IMR-90 (cell line): ENCODE data around the gene RHOH. TPM values are rescaled to one million over a fixed set of nuclear protein-coding genes. Genes with fewer than 3 reads are reported as not detected.

Source experiments
- ATAC-seq: fragments of 200-7000 bp; cut with Tn5 transposase; 2 replicates; pipeline ENCODE4 v1.9.1; 2020; ENCODE audit warnings: low read depth, mild to moderate bottlenecking, moderate library complexity
- BruUV-seq: library from RNA; stranded (reverse); fragments of 400-500 nt; replicated peaks from 2 replicates; lab custom pipeline; 2021; lab: Mats Ljungman, UMichigan
- CTCF ChIA-PET: fragments of 300-600 bp; formaldehyde crosslinking; extraction: SDS; loops from one replicate; lab custom pipeline; 2021; ENCODE audit warnings: antibody characterized with exemption; lab: Yijun Ruan, JAX
- POLR2A ChIA-PET: fragments of 300-600 bp; sonication (Branson Sonifier 250); formaldehyde crosslinking; loops from one replicate; lab custom pipeline; 2022; ENCODE audit warnings: antibody characterized with exemption; ENCODE audit not compliant: unreplicated experiment; lab: Charles Lee
- DNase-seq: peaks from one replicate; pipeline ENCODE4 v3.0.0; 2013
- H2AFZ ChIP-seq: replicated peaks from 2 replicates; pipeline ENCODE3; 2013; ENCODE audit warnings: low read length, mild to moderate bottlenecking; ENCODE audit not compliant: poor library complexity
- H2AK5ac ChIP-seq: 2 replicates; pipeline ENCODE4 v1.6.1; 2013; ENCODE audit warnings: low read depth, low read length, inconsistent platforms
- H2AK9ac ChIP-seq: replicated peaks from 2 replicates; pipeline ENCODE3; 2013; ENCODE audit warnings: mild to moderate bottlenecking, low read depth, low read length, moderate library complexity; ENCODE audit not compliant: poor library complexity
- H2BK120ac ChIP-seq: 2 replicates; pipeline ENCODE4 v1.6.1; 2013; ENCODE audit warnings: low read depth, low read length, inconsistent platforms
- H2BK15ac ChIP-seq: 3 replicates; pipeline ENCODE4 v1.6.1; 2013; ENCODE audit warnings: low read depth, low read length, inconsistent platforms
- H2BK20ac ChIP-seq: 2 replicates; pipeline ENCODE4 v1.6.1; 2013; ENCODE audit warnings: low read depth, mild to moderate bottlenecking, inconsistent platforms, low read length, moderate library complexity
- H2BK5ac ChIP-seq: 2 replicates; pipeline ENCODE4 v1.6.1; 2013; ENCODE audit warnings: mild to moderate bottlenecking, low read depth, low read length, inconsistent platforms; ENCODE audit not compliant: poor library complexity, severe bottlenecking
- H3K14ac ChIP-seq: replicated peaks from 2 replicates; pipeline ENCODE4 v1.6.1; 2013; ENCODE audit warnings: low read depth, low read length, inconsistent platforms
- H3K18ac ChIP-seq: 2 replicates; pipeline ENCODE4 v1.6.1; 2013; ENCODE audit warnings: low read depth, low read length, control low read depth
- H3K23ac ChIP-seq: 2 replicates; pipeline ENCODE4 v1.6.1; 2013; ENCODE audit warnings: low read depth, low read length, inconsistent platforms
- H3K27ac ChIP-seq: 2 replicates; pipeline ENCODE4 v1.5.1; 2013; ENCODE audit warnings: mild to moderate bottlenecking, control low read depth, low read length; ENCODE audit not compliant: insufficient read depth
- H3K27me3 ChIP-seq: 2 replicates; pipeline ENCODE4 v1.6.1; 2013; ENCODE audit warnings: low read length; ENCODE audit not compliant: control insufficient read depth, insufficient read depth
- H3K36me3 ChIP-seq: 2 replicates; pipeline ENCODE4 v1.6.1; 2013; ENCODE audit warnings: low read length, mixed read lengths; ENCODE audit not compliant: control insufficient read depth, insufficient read depth
- H3K4ac ChIP-seq: 2 replicates; pipeline ENCODE4 v1.6.1; 2013; ENCODE audit warnings: low read depth, low read length, inconsistent platforms
- H3K4me1 ChIP-seq: 2 replicates; pipeline ENCODE4 v1.6.1; 2013; ENCODE audit warnings: low read length, mixed read lengths; ENCODE audit not compliant: control insufficient read depth, insufficient read depth
- H3K4me2 ChIP-seq: 2 replicates; pipeline ENCODE4 v1.6.1; 2013; ENCODE audit warnings: low read depth, mild to moderate bottlenecking, control low read depth, low read length, moderate library complexity
- H3K4me3 ChIP-seq: 2 replicates; pipeline ENCODE4 v1.5.1; 2013; ENCODE audit warnings: low read depth, mild to moderate bottlenecking, control low read depth, low read length, moderate library complexity; ENCODE audit not compliant: insufficient read depth
- H3K56ac ChIP-seq: 2 replicates; pipeline ENCODE4 v1.6.1; 2013; ENCODE audit warnings: low read length, inconsistent platforms; ENCODE audit not compliant: insufficient read depth; ENCODE audit errors: extremely low read depth
- H3K79me1 ChIP-seq, 2 experiments: 2 replicates each; pipeline ENCODE4 v1.6.1; 2013; ENCODE audit warnings: low read length in 2 of 2, inconsistent platforms in 1 of 2, low read depth in 1 of 2
- H3K9ac ChIP-seq: 2 replicates; pipeline ENCODE4 v1.6.1; 2013; ENCODE audit warnings: low read depth, low read length, control low read depth
- H3K9me1 ChIP-seq: 2 replicates; pipeline ENCODE4 v1.6.1; 2013; ENCODE audit warnings: low read length, inconsistent platforms; ENCODE audit not compliant: insufficient read depth
- H3K9me3 ChIP-seq: 2 replicates; pipeline ENCODE4 v1.6.1; 2013; ENCODE audit warnings: low read length; ENCODE audit not compliant: control insufficient read depth, insufficient read depth
- H4K20me1 ChIP-seq: 2 replicates; pipeline ENCODE4 v1.6.1; 2013; ENCODE audit warnings: low read length, inconsistent platforms; ENCODE audit not compliant: insufficient read depth
- H4K5ac ChIP-seq: 2 replicates; pipeline ENCODE4 v1.6.1; 2013; ENCODE audit warnings: mild to moderate bottlenecking, low read depth, low read length, control low read depth
- H4K8ac ChIP-seq, 2 experiments: 2 replicates each; pipeline ENCODE4 v1.6.1; 2013; ENCODE audit warnings: low read depth in 2 of 2, low read length in 2 of 2, control low read depth in 1 of 2, inconsistent platforms in 1 of 2
- H4K91ac ChIP-seq: 2 replicates; pipeline ENCODE4 v1.6.1; 2013; ENCODE audit warnings: low read depth, low read length, inconsistent platforms; ENCODE audit not compliant: insufficient read depth
- BHLHE40 ChIP-seq: fragments of 150-350 bp; IDR thresholded peaks from 2 replicates; pipeline ENCODE4 v1.6.1; 2016; ENCODE audit warnings: mild to moderate bottlenecking, low read depth, low read length
- CTCF ChIP-seq: conservative IDR thresholded peaks from 2 replicates; pipeline ENCODE4 v1.5.1; 2012; ENCODE audit warnings: mild to moderate bottlenecking, low read depth, low read length, improper control_type of control experiment
- FOS ChIP-seq: fragments of 150-350 bp; IDR thresholded peaks from 2 replicates; pipeline ENCODE4 v1.6.1; 2016; ENCODE audit warnings: low read depth, low read length
- MAFK ChIP-seq: IDR thresholded peaks from 2 replicates; pipeline ENCODE4 v1.6.1; 2012; ENCODE audit warnings: low read depth, low read length, improper control_type of control experiment
- MXI1 ChIP-seq: IDR thresholded peaks from 2 replicates; pipeline ENCODE4 v1.6.1; 2012; ENCODE audit warnings: low read depth, mild to moderate bottlenecking, low read length, moderate library complexity, borderline replicate concordance
- NFE2L2 ChIP-seq: fragments of 150-350 bp; IDR thresholded peaks from 2 replicates; pipeline ENCODE4 v1.6.1; 2016; ENCODE audit warnings: low read depth, mild to moderate bottlenecking, low read length
- POLR2A ChIP-seq: IDR thresholded peaks from 2 replicates; pipeline ENCODE4 v1.6.1; 2012; ENCODE audit warnings: mild to moderate bottlenecking, low read depth, low read length
- RAD21 ChIP-seq: IDR thresholded peaks from 2 replicates; pipeline ENCODE4 v1.6.1; 2012; ENCODE audit warnings: low read length, improper control_type of control experiment
- RCOR1 ChIP-seq: IDR thresholded peaks from 2 replicates; pipeline ENCODE4 v1.6.1; 2012; ENCODE audit warnings: mild to moderate bottlenecking, low read length, improper control_type of control experiment; ENCODE audit not compliant: insufficient replicate concordance
- RFX5 ChIP-seq: IDR thresholded peaks from 2 replicates; pipeline ENCODE4 v1.8.0; 2012; ENCODE audit warnings: low read depth, mild to moderate bottlenecking, low read length, moderate library complexity
- WGBS, 2 experiments: methylation state at CpG; one replicate each; pipeline versions ENCODE4 v1.1.5 to v1.1.7; 2013; ENCODE audit warnings: missing lambda C conversion rate in 2 of 2; ENCODE audit not compliant: insufficient read length in 1 of 2; ENCODE audit errors: extremely low coverage in 2 of 2; 5-methylcytosine and 5-hydroxymethylcytosine counted together
- dilution Hi-C: fragments of 300-500 bp; cut with HindIII; formaldehyde crosslinking; loops from one replicate; pipeline ENCODE4 v1.14.3; 2018; ENCODE audit warnings: low sequenced_read_pairs; ENCODE audit not compliant: unreplicated experiment
- in situ Hi-C: fragments of 300-500 bp; cut with MboI; formaldehyde crosslinking; loops from 3 replicates; pipeline ENCODE4 v1.14.3; 2019; ENCODE audit warnings: low sequenced_read_pairs, inconsistent platforms, mixed read lengths
- intact Hi-C: fragments of 100-400 bp; cut with micrococcal nuclease; formaldehyde crosslinking; loops from 2 replicates; pipeline ENCODE4 v1.10.0; 2022
- polyA plus RNA-seq, 3 experiments: library from polyadenylated mRNA; depleted of rRNA; stranded (reverse); fragments of >200 nt; gene quantifications; 2 replicates each; pipeline ENCODE4 v1.2.3, GENCODE V29; 2012; ENCODE audit warnings: low replicate concordance in 1 of 3
- total RNA-seq: library from RNA; depleted of rRNA; stranded (reverse); fragments of >200 nt; gene quantifications from 2 replicates; pipeline ENCODE4 v1.2.3, GENCODE V29; 2012
- TF ChIP-seq, protein P1 (sequence below): fragments of 150-350 bp; IDR thresholded peaks from 2 replicates; pipeline ENCODE4 v1.6.1; 2016; ENCODE audit warnings: low read depth, mild to moderate bottlenecking, low read length, moderate library complexity, borderline replicate concordance

Gene RHOH
- total and polyA plus RNA-seq, 2 of the 4 experiments (the other 2 are of a cell fraction) = not detected

GRCh38 chr4:40193016-40193571 lies 3.7 kb upstream of the RHOH start:
- TF ChIP-seq RCOR1 (no peak), RAD21 (no peak), POLR2A (no peak), NFE2L2 (no peak), MAFK (no peak), RFX5 (no peak), MXI1 (no peak), CTCF (no peak), FOS (no peak), BHLHE40 (no peak)
- TF ChIP-seq, protein P1, sequence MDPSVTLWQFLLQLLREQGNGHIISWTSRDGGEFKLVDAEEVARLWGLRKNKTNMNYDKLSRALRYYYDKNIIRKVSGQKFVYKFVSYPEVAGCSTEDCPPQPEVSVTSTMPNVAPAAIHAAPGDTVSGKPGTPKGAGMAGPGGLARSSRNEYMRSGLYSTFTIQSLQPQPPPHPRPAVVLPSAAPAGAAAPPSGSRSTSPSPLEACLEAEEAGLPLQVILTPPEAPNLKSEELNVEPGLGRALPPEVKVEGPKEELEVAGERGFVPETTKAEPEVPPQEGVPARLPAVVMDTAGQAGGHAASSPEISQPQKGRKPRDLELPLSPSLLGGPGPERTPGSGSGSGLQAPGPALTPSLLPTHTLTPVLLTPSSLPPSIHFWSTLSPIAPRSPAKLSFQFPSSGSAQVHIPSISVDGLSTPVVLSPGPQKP = no peak
- dilution Hi-C loops (no loop called here), in situ Hi-C loops (no loop called here), intact Hi-C loops (no loop called here)
- H3K18ac ChIP-seq = no peak overlapping the region
- no peaks in the 10 kb centered on the region for H3K9me3 ChIP-seq
- no peaks in the 10 kb centered on the region for H3K36me3 ChIP-seq
- DNase-seq (no peak), ATAC-seq (no peak)
- no peaks in the 10 kb centered on the region for H4K20me1 ChIP-seq
- no peak overlapping the region for H3K4me2 ChIP-seq
- H3K9ac ChIP-seq = no peak overlapping the region
- no peak overlapping the region for H3K4ac ChIP-seq
- no peak overlapping the region for H2BK120ac ChIP-seq
- no peak overlapping the region for H2BK15ac ChIP-seq
- H4K91ac ChIP-seq = no peak overlapping the region
- H3K79me1 ChIP-seq = no peaks in the 10 kb centered on the region
- no peak overlapping the region for H2AFZ ChIP-seq
- H3K14ac ChIP-seq = no peak overlapping the region
- H3K23ac ChIP-seq = no peak overlapping the region
- no peak overlapping the region for H3K27ac ChIP-seq
- no peak overlapping the region for H2AK5ac ChIP-seq
- H3K56ac ChIP-seq = no peak overlapping the region
- CTCF ChIA-PET = no interaction called here
- no peak overlapping the region for H4K5ac ChIP-seq
- H2BK20ac ChIP-seq = no peak overlapping the region
- H3K4me3 ChIP-seq = no peak overlapping the region
- POLR2A ChIA-PET = no interaction called here
- BruUV-seq = no TSS peak
- H3K4me1 ChIP-seq = peaks cover 2% of the 10 kb centered on the region; the same call in 1 of the 2 replicates
- H2AK9ac ChIP-seq = no peak overlapping the region
- no CpG with 5 or more reads among the region's 11 CpGs for WGBS, 2 experiments
- peaks cover 4% of the 10 kb centered on the region; the same call in 1 of the 2 replicates for H3K27me3 ChIP-seq
- no peak overlapping the region for H4K8ac ChIP-seq
- no peak overlapping the region for H2BK5ac ChIP-seq
- no peaks in the 10 kb centered on the region for H3K9me1 ChIP-seq
